ENCODE results near the gene ASB18.

DNA sequence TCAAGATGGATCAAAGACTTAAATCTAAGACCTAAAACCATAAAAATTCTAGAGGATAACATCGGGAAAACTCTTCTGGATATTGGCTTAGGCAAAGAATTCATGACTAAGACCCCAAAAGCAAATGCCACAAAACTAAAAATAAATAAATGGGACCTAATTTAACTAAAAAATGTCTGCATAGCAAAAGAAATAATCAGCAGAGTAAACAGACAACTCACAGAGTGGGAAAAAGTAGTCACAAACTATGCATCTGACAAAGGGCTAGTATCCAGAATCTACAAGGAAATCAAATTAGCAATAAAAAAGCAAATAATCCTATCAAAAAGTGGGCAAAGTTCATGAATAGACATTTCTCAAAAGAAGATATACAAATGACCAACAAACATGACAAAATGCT lies 18.2 kb upstream of the ASB18 start:
- TF ChIP-seq POLR2A (IDR thresholded peaks at IDR 0.05; ENCODE audit: low read length) = no peak
- no peak for TF ChIP-seq GATA1 (IDR thresholded peaks at IDR 0.05; ENCODE audit: low read depth, low read length)

Data from erythroblast (primary cell).